ENCODE measurements around the gene PTPN23. TPM values are rescaled to one million over a fixed set of nuclear protein-coding genes. Genes with fewer than 3 reads are reported as not detected.

The PTPN23 gene
- total and polyA plus RNA-seq, 10 donors: 5.0 to 195 (median 39.9) TPM

- no peak for DNase-seq
- intact Hi-C loops (cut with DNase I; ENCODE audit: low total_unique reads): no loop called here
- no peaks in the 10 kb centered on the region for H3K9me3 ChIP-seq
- TF ChIP-seq CTCF (IDR thresholded peaks at IDR 0.05 in 8 of 11, conservative IDR thresholded peaks at IDR 0.05 in 3 of 11): no peak
- TF ChIP-seq POLR2AphosphoS5 (IDR thresholded peaks at IDR 0.05): no peak
- no peak for TF ChIP-seq POLR2A (IDR thresholded peaks at IDR 0.05)
- peak overlapping the region in 2 of 8 donors; percentile 50 to 68 for H3K27ac ChIP-seq
- H3K4me1 ChIP-seq: peaks cover 6 to 65% (median 19%) of the 10 kb centered on the region in 6 donors
- 54 to 79% (median 73%) methylated on average over 3 of the region's 3 CpGs for WGBS, 5 donors
- H3K36me3 ChIP-seq: peaks cover 0 to 71% (median 18%) of the 10 kb centered on the region in 6 donors
- no peak overlapping the region for H3K4me3 ChIP-seq
- no peaks in the 10 kb centered on the region for H3K27me3 ChIP-seq (replicated peaks in 1 of 7)
Observed at GRCh38 chr3:47394881-47395280, 14.1 kb downstream of the PTPN23 start.

GRCh38 chr3:47398228-47398627 is 17.4 kb downstream of the PTPN23 start:
- Histone ChIP-seq H3K4me3 (no peak overlapping the region), H3K4me1 (peaks cover 6 to 46% (median 15%) of the 10 kb centered on the region in 6 donors), H3K36me3 (peaks cover 0 to 86% (median 24%) of the 10 kb centered on the region in 6 donors), H3K9me3 (no peaks in the 10 kb centered on the region), H3K27me3 (replicated peaks in 1 of 7) (no peaks in the 10 kb centered on the region), H3K27ac (no peak overlapping the region)
- WGBS, 5 donors: 91 to 95% (median 94%) methylated on average over 7 of the region's 7 CpGs
- intact Hi-C loops (cut with DNase I; ENCODE audit: low total_unique reads): no loop called here
- no peak for DNase-seq
- no peak for TF ChIP-seq POLR2A (IDR thresholded peaks at IDR 0.05)
- no peak for TF ChIP-seq POLR2AphosphoS5 (IDR thresholded peaks at IDR 0.05)
- no peak for TF ChIP-seq CTCF (IDR thresholded peaks at IDR 0.05 in 8 of 11, conservative IDR thresholded peaks at IDR 0.05 in 3 of 11)

GRCh38 chr3:47399016-47399415 is 18.2 kb downstream of the PTPN23 start:
- Histone ChIP-seq H3K9me3 (no peaks in the 10 kb centered on the region), H3K27ac (no peak overlapping the region), H3K27me3 (replicated peaks in 1 of 7) (no peaks in the 10 kb centered on the region), H3K4me1 (peaks cover 6 to 40% (median 15%) of the 10 kb centered on the region in 6 donors), H3K36me3 (peaks cover 0 to 91% (median 24%) of the 10 kb centered on the region in 6 donors), H3K4me3 (no peak overlapping the region)
- no peak for TF ChIP-seq CTCF (IDR thresholded peaks at IDR 0.05 in 8 of 11, conservative IDR thresholded peaks at IDR 0.05 in 3 of 11)
- TF ChIP-seq POLR2A (IDR thresholded peaks at IDR 0.05): no peak
- no peak for TF ChIP-seq POLR2AphosphoS5 (IDR thresholded peaks at IDR 0.05)
- intact Hi-C loops (cut with DNase I; ENCODE audit: low total_unique reads): no loop called here
- DNase-seq: no peak
- WGBS, 5 donors: 86 to 100% (median 90%) methylated on average over 1 of the region's 1 CpG

- 87 to 94% (median 88%) methylated on average over 9 of the region's 9 CpGs for whole genome bisulfite sequencing, 5 donors
- intact Hi-C loops (cut with DNase I; ENCODE audit: low total_unique reads): no loop called here
- H3K27ac ChIP-seq: no peak overlapping the region
- H3K9me3 ChIP-seq: no peaks in the 10 kb centered on the region
- DNase-seq: no peak
- H3K4me3 ChIP-seq: no peak overlapping the region
- no peaks in the 10 kb centered on the region for H3K27me3 ChIP-seq (replicated peaks in 1 of 7)
- no peak for TF ChIP-seq POLR2A (IDR thresholded peaks at IDR 0.05)
- TF ChIP-seq POLR2AphosphoS5 (IDR thresholded peaks at IDR 0.05): no peak
- peaks cover 0 to 98% (median 24%) of the 10 kb centered on the region in 6 donors for H3K36me3 ChIP-seq
- H3K4me1 ChIP-seq: peaks cover 3 to 40% (median 14%) of the 10 kb centered on the region in 6 donors
Observed at GRCh38 chr3:47399531-47400270, 18.9 kb downstream of the PTPN23 start.

Data from spleen (tissue), 11 donors.